ENCODE data around the gene NCKAP1.
"Not testable (repeated sequence)": the region's sequence is repeated elsewhere in the genome, so short reads cannot be mapped to it uniquely, and the experiment has no call there.

Gene NCKAP1

GRCh38 chr2:183009249-183009899 lies 28.9 kb downstream of the NCKAP1 start:
- DNase-seq (ENCODE audit: low read depth in 3 of 3): no peak

GRCh38 chr2:183001948-183002347 lies 36.3 kb downstream of the NCKAP1 start:
- DNase-seq (ENCODE audit: low read depth in 3 of 3): no peak

- DNase-seq (ENCODE audit: low read depth in 3 of 3): no peak
Observed at GRCh38 chr2:183000846-183001245, 37.4 kb downstream of the NCKAP1 start.

GRCh38 chr2:182999348-183000028 lies 38.8 kb downstream of the NCKAP1 start:
- no peak for DNase-seq (ENCODE audit: low read depth in 3 of 3)

- no peak for DNase-seq (ENCODE audit: low read depth in 3 of 3)
Observed at GRCh38 chr2:182994228-182994912, 43.9 kb downstream of the NCKAP1 start.

GRCh38 chr2:182982941-182983340 lies 55.3 kb downstream of the NCKAP1 start:
- no peak for DNase-seq (ENCODE audit: low read depth in 3 of 3)

- DNase-seq (ENCODE audit: low read depth in 3 of 3): not testable (repeated sequence)
Observed at GRCh38 chr2:182981475-182981874, 56.8 kb downstream of the NCKAP1 start.

- DNase-seq (ENCODE audit: low read depth in 3 of 3): no peak
Observed at GRCh38 chr2:182980652-182981051, 57.6 kb downstream of the NCKAP1 start.

- DNase-seq (ENCODE audit: low read depth in 3 of 3): no peak
Observed at GRCh38 chr2:182980115-182980514, 58.1 kb downstream of the NCKAP1 start.

GRCh38 chr2:182977463-182977862 lies 60.8 kb downstream of the NCKAP1 start:
- DNase-seq (ENCODE audit: low read depth in 3 of 3): no peak

GRCh38 chr2:182973441-182974352 lies 64.6 kb downstream of the NCKAP1 start:
- DNase-seq (ENCODE audit: low read depth in 3 of 3): no peak

GRCh38 chr2:182972548-182972942 lies 65.7 kb downstream of the NCKAP1 start:
- no peak for DNase-seq (ENCODE audit: low read depth in 3 of 3)

GRCh38 chr2:182971820-182972547 lies 66.3 kb downstream of the NCKAP1 start:
- DNase-seq (ENCODE audit: low read depth in 3 of 3): no peak

- DNase-seq (ENCODE audit: low read depth in 3 of 3): no peak
Observed at GRCh38 chr2:182970486-182970885, 67.8 kb downstream of the NCKAP1 start.

- no peak for DNase-seq (ENCODE audit: low read depth in 3 of 3)
Observed at GRCh38 chr2:182968493-182968892, 69.8 kb downstream of the NCKAP1 start.

- DNase-seq (ENCODE audit: low read depth in 3 of 3): not testable (repeated sequence)
Observed at GRCh38 chr2:182966356-182966755, 71.9 kb downstream of the NCKAP1 start.

GRCh38 chr2:182962641-182963040 lies 75.6 kb downstream of the NCKAP1 start:
- no peak for DNase-seq (ENCODE audit: low read depth in 3 of 3)

GRCh38 chr2:182960869-182961268 lies 77.4 kb downstream of the NCKAP1 start:
- not testable (repeated sequence) for DNase-seq (ENCODE audit: low read depth in 3 of 3)

- DNase-seq (ENCODE audit: low read depth in 3 of 3): no peak
Observed at GRCh38 chr2:182954789-182955188, 83.5 kb downstream of the NCKAP1 start.

GRCh38 chr2:182952741-182953450 lies 85.4 kb downstream of the NCKAP1 start:
- DNase-seq (ENCODE audit: low read depth in 3 of 3): no peak
